CD4-positive, alpha-beta T cell treated with Interleukin-4 for 1 hour (primary cell): ENCODE data around the gene NSG2.
"Not testable (repeated sequence)": the region's sequence is repeated elsewhere in the genome, so short reads cannot be mapped to it uniquely, and the experiment has no call there.

Experiments used
- DNase-seq, 2 donors: peaks; one replicate each; pipeline ENCODE4 v3.0.0-alpha.2; 2020 to 2022

NSG2 gene

GRCh38 chr5:174106997-174107655, 61.6 kb downstream of the NSG2 start:
- no peak for DNase-seq

GRCh38 chr5:174108745-174109144, 63.2 kb downstream of the NSG2 start:
- DNase-seq: no peak

GRCh38 chr5:174109698-174110260, 64.3 kb downstream of the NSG2 start:
- no peak for DNase-seq

GRCh38 chr5:174110310-174110709, 64.8 kb downstream of the NSG2 start:
- no peak for DNase-seq

- DNase-seq: no peak
Observed at GRCh38 chr5:174111287-174111973, 65.9 kb downstream of the NSG2 start.

GRCh38 chr5:174115226-174115625, 69.7 kb downstream of the NSG2 start:
- no peak for DNase-seq

GRCh38 chr5:174118823-174119467, 73.4 kb downstream of the NSG2 start:
- DNase-seq: no peak

- DNase-seq: no peak
Observed at GRCh38 chr5:174119468-174119881, 74.0 kb downstream of the NSG2 start.

- DNase-seq: no peak
Observed at GRCh38 chr5:174120401-174121005, 75.0 kb downstream of the NSG2 start.

GRCh38 chr5:174134545-174134944, 89.0 kb downstream of the NSG2 start:
- DNase-seq: no peak

GRCh38 chr5:174139623-174140022, 94.1 kb downstream of the NSG2 start:
- no peak for DNase-seq

GRCh38 chr5:174140452-174141020, 95.0 kb downstream of the NSG2 start:
- DNase-seq: no peak

- no peak for DNase-seq
Observed at GRCh38 chr5:174141398-174141797, 95.9 kb downstream of the NSG2 start.

- no peak for DNase-seq
Observed at GRCh38 chr5:174145091-174145490, 99.6 kb downstream of the NSG2 start.

- no peak for DNase-seq
Observed at GRCh38 chr5:174145821-174146220, 100.3 kb downstream of the NSG2 start.

GRCh38 chr5:174146556-174146955, 101.0 kb downstream of the NSG2 start:
- DNase-seq: no peak

GRCh38 chr5:174147012-174147411, 101.5 kb downstream of the NSG2 start:
- DNase-seq: not testable (repeated sequence)

GRCh38 chr5:174147551-174147950, 102.0 kb downstream of the NSG2 start:
- no peak for DNase-seq

GRCh38 chr5:174148721-174149120, 103.2 kb downstream of the NSG2 start:
- no peak for DNase-seq

GRCh38 chr5:174149426-174149825, 103.9 kb downstream of the NSG2 start:
- no peak for DNase-seq

GRCh38 chr5:174149989-174150388, 104.5 kb downstream of the NSG2 start:
- DNase-seq: no peak

- DNase-seq: no peak
Observed at GRCh38 chr5:174151599-174152181, 106.2 kb downstream of the NSG2 start.

GRCh38 chr5:174154559-174154958, 109.1 kb downstream of the NSG2 start:
- no peak for DNase-seq
